Activated CD8-positive, alpha-beta memory T cell treated with anti-CD3 and anti-CD28 coated beads, Interleukin-2, amount 50 U/mL, for 48 hours (primary cell): ENCODE results near the gene HTR3E.
"Not testable (repeated sequence)": the region's sequence is repeated elsewhere in the genome, so short reads cannot be mapped to it uniquely, and the experiment has no call there.

ENCODE experiments used
- DNase-seq: peaks from one replicate; pipeline ENCODE4 v3.0.0-alpha.2; 2020

HTR3E gene

GRCh38 chr3:184096811-184097383, at the start of gene HTR3E:
HTR3E (plus strand) TSS chr3:184097064; CDS start chr3:184097530, 466 bp downstream.
- no peak for DNase-seq

- DNase-seq: no peak
Measured at GRCh38 chr3:184050217-184050847, 46.5 kb upstream of the HTR3E start.

- no peak for DNase-seq
Measured at GRCh38 chr3:184052767-184053166, 44.1 kb upstream of the HTR3E start, which contains the start of gene HTR3C. HTR3C (plus strand) TSS chr3:184053047; CDS start chr3:184053081, 34 bp downstream.

DNA sequence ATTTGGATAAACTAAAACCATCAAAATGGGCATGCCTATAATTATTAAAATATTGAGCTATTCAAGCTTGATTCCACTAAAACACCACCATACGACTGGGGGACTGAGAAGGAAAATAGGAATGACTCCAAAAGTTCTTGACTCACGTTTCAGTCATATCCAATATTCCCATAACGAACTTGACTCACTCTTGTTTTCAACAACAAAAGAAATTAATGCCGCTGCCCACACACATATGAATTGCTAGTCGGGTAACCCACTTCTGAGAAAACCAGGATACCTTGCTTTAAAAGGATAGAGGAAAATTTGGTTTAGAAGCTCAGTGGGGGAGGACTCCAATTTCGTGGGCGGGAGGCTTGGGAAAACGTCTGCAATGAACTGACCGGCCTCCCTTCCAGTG, 38.8 kb upstream of the HTR3E start:
- DNase-seq: no peak

GRCh38 chr3:184059424-184059823, 37.4 kb upstream of the HTR3E start:
- DNase-seq: no peak

DNA sequence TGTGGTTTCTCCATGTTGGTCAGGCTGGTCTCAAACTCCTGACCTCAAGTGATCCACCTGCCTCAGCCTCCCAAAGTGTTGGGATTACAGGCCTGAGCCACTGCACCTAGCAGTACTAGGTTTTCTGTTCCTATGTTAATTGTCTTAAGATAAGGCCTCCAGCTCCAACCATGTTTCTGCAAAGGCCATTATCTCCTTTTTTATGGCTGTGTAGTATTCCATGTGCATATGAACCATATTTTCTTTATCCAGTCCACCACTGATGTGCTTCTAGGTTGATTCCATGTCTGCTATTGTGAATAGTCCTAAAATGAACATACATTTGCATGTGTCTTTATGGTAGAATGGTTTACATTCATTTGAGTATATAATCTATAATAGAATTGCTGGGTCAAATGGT, 34.2 kb upstream of the HTR3E start:
- no peak for DNase-seq

DNA sequence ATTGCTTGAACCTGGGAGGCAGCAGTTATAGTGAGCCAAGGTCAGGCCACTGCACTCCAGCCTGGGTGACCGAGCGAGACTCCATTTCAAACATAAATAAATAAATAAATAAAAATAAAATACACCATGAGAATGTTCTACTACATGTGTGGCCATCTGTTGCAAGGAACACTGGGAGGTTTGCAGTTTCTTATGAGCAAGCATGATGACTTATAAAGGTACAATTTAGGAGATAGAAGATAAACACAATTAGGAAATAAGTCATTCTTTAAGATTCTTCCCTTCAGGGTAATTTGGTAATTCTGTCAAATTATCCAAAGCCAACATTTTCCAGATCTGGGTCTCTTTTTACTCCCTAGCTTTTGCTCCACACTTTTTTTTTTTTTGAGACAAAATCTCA, 30.7 kb upstream of the HTR3E start:
- no peak for DNase-seq

GRCh38 chr3:184067573-184068055, 29.2 kb upstream of the HTR3E start:
- no peak for DNase-seq

GRCh38 chr3:184068344-184068743, 28.5 kb upstream of the HTR3E start:
- no peak for DNase-seq

DNA sequence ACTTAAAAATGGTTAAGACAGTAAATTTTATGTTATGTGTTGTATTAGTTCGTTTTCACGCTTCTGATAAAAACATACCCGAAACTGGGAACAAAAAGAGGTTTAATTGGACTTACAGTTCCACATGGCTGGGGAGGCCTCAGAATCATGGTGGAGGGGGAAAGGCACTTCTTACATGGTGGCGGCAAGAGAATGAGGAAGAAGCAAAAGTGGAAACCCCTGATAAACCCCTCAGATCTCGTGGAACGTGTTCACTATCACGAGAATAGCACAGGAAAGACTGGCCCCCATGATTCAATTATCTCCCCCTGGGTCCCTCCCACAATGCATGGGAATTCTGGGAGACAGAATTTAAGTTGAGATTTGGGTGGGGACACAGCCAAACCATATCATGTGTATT, 25.7 kb upstream of the HTR3E start:
- not testable (repeated sequence) for DNase-seq

- DNase-seq: no peak
Measured at GRCh38 chr3:184073621-184074020, 23.2 kb upstream of the HTR3E start.

GRCh38 chr3:184075901-184076300, 21.0 kb upstream of the HTR3E start:
- DNase-seq: no peak

DNA sequence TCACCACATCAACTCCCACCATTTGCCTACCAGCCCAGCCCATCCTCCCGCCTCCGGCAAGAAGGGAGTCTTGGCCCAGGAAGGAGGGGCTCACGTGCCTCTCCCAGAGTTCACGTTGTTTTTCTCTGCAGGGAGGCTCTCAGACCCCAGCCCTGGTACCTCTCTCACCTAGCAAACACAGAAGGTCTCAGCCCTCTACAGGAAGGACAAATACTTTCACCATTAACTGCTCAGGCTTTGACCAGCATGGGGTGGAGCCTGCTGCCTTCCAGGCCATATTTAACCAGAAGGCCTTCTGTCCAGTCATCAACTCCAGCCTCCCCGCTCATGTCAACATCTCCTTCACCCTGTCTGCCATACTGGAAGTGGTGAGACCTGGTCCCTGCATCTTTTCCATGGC, 19.0 kb upstream of the HTR3E start:
- no peak for DNase-seq

GRCh38 chr3:184078851-184079250, 18.0 kb upstream of the HTR3E start:
- no peak for DNase-seq

- DNase-seq: no peak
Measured at GRCh38 chr3:184081116-184081830, 15.6 kb upstream of the HTR3E start.

- DNase-seq: no peak
Measured at GRCh38 chr3:184082034-184082433, 14.8 kb upstream of the HTR3E start.

DNA sequence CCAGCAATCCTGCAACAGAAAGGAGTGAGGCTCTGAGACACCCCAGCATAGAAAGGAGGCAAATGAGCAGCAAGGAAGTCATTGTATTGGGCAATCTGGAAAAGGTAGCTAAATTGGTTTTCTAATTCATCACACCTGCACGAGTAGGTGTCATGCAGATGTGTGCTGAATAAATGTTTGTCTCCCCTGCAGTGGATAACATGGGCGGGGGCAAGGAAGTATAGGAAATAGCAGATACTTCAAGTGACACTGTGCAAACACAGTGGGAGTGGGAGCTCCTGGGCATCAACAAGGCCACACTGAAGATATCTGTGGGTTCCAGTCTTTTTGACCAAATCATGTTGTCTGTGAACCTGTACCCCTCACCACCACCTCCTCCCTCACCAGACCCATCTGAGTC, 14.4 kb upstream of the HTR3E start:
- no peak for DNase-seq

GRCh38 chr3:184085389-184085852, 11.4 kb upstream of the HTR3E start:
- DNase-seq: no peak

DNA sequence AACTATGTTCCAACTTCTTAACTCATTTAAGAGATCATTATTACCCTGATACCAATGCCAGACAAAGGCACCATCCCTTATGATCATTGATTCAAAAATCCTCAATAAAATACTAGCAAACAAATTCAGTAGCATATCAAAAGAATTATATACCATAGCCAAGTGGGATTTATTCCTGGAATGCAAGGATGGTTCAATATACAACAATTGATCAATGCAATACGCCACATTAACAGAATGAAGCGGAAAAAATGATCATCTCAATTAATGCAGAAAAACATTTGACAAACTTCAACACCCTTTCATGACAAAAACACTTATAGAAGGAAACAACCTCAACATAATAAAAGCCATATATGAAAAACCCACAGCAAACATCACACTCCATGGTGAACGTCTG, 4.7 kb upstream of the HTR3E start:
- no peak for DNase-seq

- no peak for DNase-seq
Measured at GRCh38 chr3:184097556-184097955, 692 bp downstream of the HTR3E start.

- no peak for DNase-seq
Measured at GRCh38 chr3:184099806-184100686, 3.2 kb downstream of the HTR3E start.

DNA sequence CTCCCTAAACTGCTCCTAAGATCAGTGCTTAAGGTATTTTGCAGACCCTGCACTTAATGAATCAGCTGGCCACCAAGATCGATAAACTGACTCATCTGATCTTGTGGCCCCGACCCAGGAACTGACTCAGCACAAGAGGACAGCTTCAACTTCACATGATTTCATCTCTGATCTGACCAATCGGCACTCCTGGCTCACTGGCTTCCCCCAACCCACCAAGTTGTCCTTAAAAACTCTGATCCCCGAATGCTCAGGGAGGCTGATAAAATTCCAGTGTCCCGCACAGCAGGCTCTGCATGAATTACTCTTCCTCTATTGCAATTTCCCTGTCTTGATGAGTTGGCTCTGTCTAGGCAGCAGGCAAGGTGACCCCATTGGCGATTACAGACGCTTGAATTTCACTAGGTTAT, 13.5 kb downstream of the HTR3E start:
- DNase-seq: no peak

DNA sequence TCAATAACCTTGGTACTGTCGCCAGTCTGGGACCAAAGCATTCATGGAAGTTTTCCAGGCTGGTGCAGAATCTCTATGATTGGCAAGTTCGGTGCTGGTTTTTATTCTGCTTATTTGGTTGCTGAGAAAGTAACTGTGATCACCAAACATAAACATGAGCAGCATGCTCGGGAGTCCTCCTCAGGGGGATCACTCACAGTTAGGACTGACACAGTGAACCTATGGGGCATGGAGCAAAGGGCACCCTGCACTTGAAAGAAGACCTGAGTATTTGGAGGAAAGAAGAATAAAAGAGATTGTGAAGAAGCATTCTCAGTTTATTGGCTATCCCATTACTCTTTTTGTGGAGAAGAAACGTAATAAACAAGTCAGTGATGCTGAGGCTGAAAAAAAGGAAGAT, 19.2 kb downstream of the HTR3E start:
- no peak for DNase-seq
